Trophoblast cell (in vitro differentiated cells and primary cell): ENCODE measurements around the gene RBP5.
A peak's percentile ranks its signal among the peaks of the same experiment; 100 is the strongest.

Experiments used
- DNase-seq, 2 donors: peaks; one replicate each; pipeline ENCODE4 v3.0.0-alpha.2; 2016
- H2AFZ ChIP-seq: 2 replicates; pipeline ENCODE4 v1.6.1; 2013; ENCODE audit warnings: low read length, moderate library complexity, mild to moderate bottlenecking; ENCODE audit not compliant: insufficient read depth, poor library complexity
- H2AK5ac ChIP-seq: 2 replicates; pipeline ENCODE4 v1.6.1; 2013; ENCODE audit warnings: mild to moderate bottlenecking, low read length
- H2BK120ac ChIP-seq: 2 replicates; pipeline ENCODE4 v1.6.1; 2013; ENCODE audit warnings: low read length, mild to moderate bottlenecking, moderate library complexity; ENCODE audit not compliant: insufficient read depth, poor library complexity
- H2BK12ac ChIP-seq: 2 replicates; pipeline ENCODE4 v1.6.1; 2013; ENCODE audit warnings: mild to moderate bottlenecking, low read length, moderate library complexity
- H2BK5ac ChIP-seq: 2 replicates; pipeline ENCODE4 v1.6.1; 2013; ENCODE audit warnings: low read length, low read depth, moderate library complexity, mild to moderate bottlenecking; ENCODE audit not compliant: poor library complexity
- H3K14ac ChIP-seq: 2 replicates; pipeline ENCODE4 v1.6.1; 2013; ENCODE audit warnings: mild to moderate bottlenecking, low read length
- H3K18ac ChIP-seq: 2 replicates; pipeline ENCODE4 v1.6.1; 2013; ENCODE audit warnings: mild to moderate bottlenecking, low read length
- H3K23ac ChIP-seq: 2 replicates; pipeline ENCODE4 v1.6.1; 2013; ENCODE audit warnings: low read length
- H3K27ac ChIP-seq: 2 replicates; pipeline ENCODE4 v1.5.1; 2013; ENCODE audit warnings: low read depth, mild to moderate bottlenecking, inconsistent platforms, low read length, moderate library complexity
- H3K27me3 ChIP-seq: 2 replicates; pipeline ENCODE4 v1.6.1; 2013; ENCODE audit warnings: inconsistent platforms, mild to moderate bottlenecking, low read length, moderate library complexity; ENCODE audit not compliant: insufficient read depth
- H3K36me3 ChIP-seq, 2 experiments: 1 replicate in 1 of 2; 2 replicates in 1 of 2; pipeline ENCODE4 v1.6.1; 2013; ENCODE audit warnings: low read length in 2 of 2, mild to moderate bottlenecking in 2 of 2, moderate library complexity in 1 of 2; ENCODE audit not compliant: insufficient read depth in 2 of 2, control insufficient read depth in 1 of 2
- H3K4ac ChIP-seq: 2 replicates; pipeline ENCODE4 v1.6.1; 2013; ENCODE audit warnings: low read depth, mild to moderate bottlenecking, low read length, moderate library complexity
- H3K4me1 ChIP-seq, 2 experiments: 1 replicate in 1 of 2; 2 replicates in 1 of 2; pipeline ENCODE4 v1.6.1; 2013; ENCODE audit warnings: low read length in 2 of 2, mild to moderate bottlenecking in 2 of 2, moderate library complexity in 1 of 2; ENCODE audit not compliant: insufficient read depth in 2 of 2, control insufficient read depth in 1 of 2
- H3K4me2 ChIP-seq: 2 replicates; pipeline ENCODE4 v1.6.1; 2013; ENCODE audit warnings: inconsistent platforms, mild to moderate bottlenecking, low read length, moderate library complexity
- H3K4me3 ChIP-seq: 2 replicates; pipeline ENCODE4 v1.5.1; 2013; ENCODE audit warnings: mild to moderate bottlenecking, low read depth, low read length, inconsistent platforms
- H3K79me1 ChIP-seq: one replicate; pipeline ENCODE4 v1.6.1; 2013; ENCODE audit warnings: low read length
- H3K79me2 ChIP-seq: 2 replicates; pipeline ENCODE4 v1.6.1; 2013; ENCODE audit warnings: low read length, mild to moderate bottlenecking; ENCODE audit not compliant: control insufficient read depth, insufficient read depth, poor library complexity
- H3K9ac ChIP-seq: 2 replicates; pipeline ENCODE4 v1.6.1; 2013; ENCODE audit warnings: mild to moderate bottlenecking, low read length
- H3K9me3 ChIP-seq: 2 replicates; pipeline ENCODE4 v1.6.1; 2013; ENCODE audit warnings: low read depth, mild to moderate bottlenecking, control low read depth, inconsistent platforms, low read length; ENCODE audit not compliant: insufficient read depth
- H4K12ac ChIP-seq: 2 replicates; pipeline ENCODE4 v1.6.1; 2013; ENCODE audit warnings: low read depth, mild to moderate bottlenecking, low read length, moderate library complexity
- H4K8ac ChIP-seq: 2 replicates; pipeline ENCODE4 v1.6.1; 2013; ENCODE audit warnings: low read depth, mild to moderate bottlenecking, low read length, moderate library complexity
- H4K91ac ChIP-seq: one replicate; pipeline ENCODE4 v1.6.1; 2013; ENCODE audit warnings: low read depth, mild to moderate bottlenecking, low read length, moderate library complexity
- WGBS: extraction: QIAGEN DNeasy Blood & Tissue Kit; methylation state at CpG from one replicate; pipeline ENCODE4 v1.1.7; 2013; ENCODE audit warnings: missing lambda C conversion rate; ENCODE audit not compliant: insufficient read length, insufficient coverage; ENCODE audit errors: extremely low coverage; 5-methylcytosine and 5-hydroxymethylcytosine counted together

RBP5 gene

DNA sequence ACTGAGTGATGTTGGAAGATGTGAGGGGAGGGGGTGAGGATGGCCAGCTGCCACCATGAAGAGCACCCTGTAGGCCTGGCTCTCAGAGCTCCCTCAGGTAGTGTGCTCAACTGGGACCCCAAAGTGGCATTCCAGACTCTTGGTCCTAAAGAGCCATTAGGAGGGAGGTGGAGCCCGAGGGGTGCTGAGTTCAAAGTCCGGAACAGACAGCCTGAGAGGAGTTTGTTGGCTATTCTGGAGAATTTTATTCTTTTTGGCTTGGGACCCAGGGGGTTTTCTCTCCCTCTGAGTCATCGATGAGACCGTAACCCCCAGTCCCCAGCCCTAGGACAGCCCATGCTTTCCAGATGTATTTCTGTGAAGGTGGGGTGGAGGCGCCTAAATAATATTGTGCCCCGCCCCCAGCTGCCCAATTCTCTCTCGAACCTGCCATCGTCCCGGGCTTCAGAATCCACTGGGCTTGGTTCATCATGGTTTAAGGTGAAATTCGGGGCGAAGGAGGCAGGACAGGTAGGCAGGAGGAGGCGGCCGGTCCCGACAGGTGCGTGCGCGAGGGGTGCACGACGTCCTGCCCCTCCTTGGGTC is 690 bp upstream of the RBP5 start:
- H3K79me2 ChIP-seq = peaks cover 2% of the 10 kb centered on the region
- H3K4ac ChIP-seq = no peak overlapping the region
- H2BK12ac ChIP-seq = no peak overlapping the region
- no peak overlapping the region for H3K9ac ChIP-seq
- H2BK5ac ChIP-seq = no peak overlapping the region
- no peak for DNase-seq
- H3K27me3 ChIP-seq = no peaks in the 10 kb centered on the region
- peak overlapping the region; percentile 74 for H3K4me2 ChIP-seq
- peak overlapping the region; percentile 13 for H3K18ac ChIP-seq
- H3K27ac ChIP-seq = no peak overlapping the region
- H3K79me1 ChIP-seq = no peaks in the 10 kb centered on the region
- H3K4me1 ChIP-seq = peaks cover 14 to 19% of the 10 kb centered on the region in 2 experiments
- WGBS = no CpG with 5 or more reads among the region's 19 CpGs
- peaks cover 3 to 8% of the 10 kb centered on the region in 2 experiments for H3K36me3 ChIP-seq
- H2AFZ ChIP-seq = peak overlapping the region; percentile 89
- H3K9me3 ChIP-seq = no peaks in the 10 kb centered on the region
- H2AK5ac ChIP-seq = no peak overlapping the region
- H3K4me3 ChIP-seq = peak overlapping the region; percentile 69
- H4K91ac ChIP-seq = peak overlapping the region; percentile 1
- no peak overlapping the region for H4K12ac ChIP-seq
- no peak overlapping the region for H3K23ac ChIP-seq
- no peak overlapping the region for H2BK120ac ChIP-seq
- peak overlapping the region; percentile 7 for H4K8ac ChIP-seq
- no peak overlapping the region for H3K14ac ChIP-seq

DNA sequence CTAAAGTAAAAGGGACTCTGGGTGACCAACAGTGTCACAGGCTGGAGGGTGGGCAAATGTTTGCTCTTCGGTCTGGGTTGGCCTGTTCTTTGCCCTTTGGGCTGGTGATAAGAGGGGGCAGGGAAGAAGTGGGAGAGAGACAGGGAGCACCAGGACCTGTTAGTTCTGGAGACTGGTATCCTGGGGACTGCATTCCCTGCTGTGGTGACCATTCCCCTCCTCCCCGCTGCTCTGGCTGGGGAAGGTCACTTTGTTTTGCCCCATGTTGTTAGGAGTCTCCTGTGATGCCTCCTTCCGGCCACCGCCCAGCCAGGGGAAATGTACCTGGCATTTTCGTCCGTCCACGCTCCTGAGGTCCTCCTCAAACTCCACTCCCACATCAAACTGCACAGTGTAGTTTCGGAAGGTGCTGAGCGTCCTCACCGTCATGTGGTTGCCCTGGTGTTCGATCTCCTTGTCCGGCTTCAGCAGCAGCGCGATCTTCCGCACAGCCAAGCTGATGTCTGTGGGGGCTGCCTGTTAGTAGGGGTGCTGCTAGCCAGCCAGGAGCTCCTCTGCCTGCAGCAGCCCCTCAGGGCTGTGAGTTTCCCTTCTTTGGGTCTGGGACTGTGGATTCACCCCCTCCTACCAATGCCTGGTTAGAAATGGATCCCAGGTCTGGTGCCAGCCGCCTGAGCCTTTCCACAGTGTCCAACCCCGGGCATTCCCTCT is 618 bp downstream of the RBP5 start:
- peaks cover 2% of the 10 kb centered on the region for H3K79me2 ChIP-seq
- H2AK5ac ChIP-seq = no peak overlapping the region
- H3K4me1 ChIP-seq = peaks cover 14 to 19% of the 10 kb centered on the region in 2 experiments
- no peak overlapping the region for H4K8ac ChIP-seq
- H3K4me3 ChIP-seq = no peak overlapping the region
- no peak overlapping the region for H4K91ac ChIP-seq
- H2BK120ac ChIP-seq = no peak overlapping the region
- peaks cover 2% of the 10 kb centered on the region for H3K9me3 ChIP-seq
- H3K23ac ChIP-seq = no peak overlapping the region
- H4K12ac ChIP-seq = no peak overlapping the region
- no peak overlapping the region for H3K4ac ChIP-seq
- H3K79me1 ChIP-seq = no peaks in the 10 kb centered on the region
- H3K27me3 ChIP-seq = no peaks in the 10 kb centered on the region
- H2BK5ac ChIP-seq = no peak overlapping the region
- H3K18ac ChIP-seq = no peak overlapping the region
- H3K14ac ChIP-seq = no peak overlapping the region
- H3K36me3 ChIP-seq = no peaks in the 10 kb centered on the region
- H2BK12ac ChIP-seq = no peak overlapping the region
- WGBS = no CpG with 5 or more reads among the region's 17 CpGs
- H3K27ac ChIP-seq = no peak overlapping the region
- H2AFZ ChIP-seq = no peak overlapping the region
- no peak for DNase-seq
- H3K4me2 ChIP-seq = no peak overlapping the region
- no peak overlapping the region for H3K9ac ChIP-seq

DNA sequence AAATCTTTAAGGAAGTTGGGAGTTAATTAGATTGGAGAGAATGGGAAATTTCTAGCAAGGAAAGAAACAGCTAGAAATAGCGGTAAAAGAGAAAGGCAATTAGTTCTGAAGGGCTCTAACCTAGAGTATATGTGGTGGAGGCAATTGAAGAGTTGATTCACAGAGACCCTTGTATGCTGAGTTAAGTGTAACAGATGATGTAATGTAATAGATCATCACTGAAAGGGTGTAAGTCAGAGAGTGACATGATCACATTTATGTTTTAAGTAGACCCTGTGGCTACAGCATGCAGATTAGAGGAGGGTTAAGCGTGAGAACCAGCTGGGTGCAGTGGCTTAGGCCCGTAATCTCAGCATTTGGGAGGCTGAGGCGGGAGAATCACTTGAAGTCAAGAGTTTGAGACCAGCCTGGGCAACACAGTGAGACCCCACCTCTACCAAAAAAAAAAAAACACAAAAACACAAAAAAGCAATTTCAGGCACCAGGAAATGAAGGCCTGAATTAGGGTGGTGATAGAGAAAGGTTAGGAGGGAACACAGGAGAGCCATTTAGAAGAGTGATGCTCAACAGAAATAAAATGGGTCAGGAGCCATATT is 3.0 kb downstream of the RBP5 start:
- Histone ChIP-seq H3K79me1 (no peaks in the 10 kb centered on the region), H3K27ac (no peak overlapping the region), H3K4me2 (no peak overlapping the region), H3K18ac (no peak overlapping the region), H2AFZ (no peak overlapping the region), H2BK5ac (no peak overlapping the region), H3K27me3 (no peaks in the 10 kb centered on the region), H3K36me3 (no peaks in the 10 kb centered on the region), H4K12ac (no peak overlapping the region), H3K9me3 (peaks cover 4% of the 10 kb centered on the region), H4K91ac (no peak overlapping the region), H3K79me2 (peaks cover 2% of the 10 kb centered on the region), H3K14ac (no peak overlapping the region), H3K9ac (no peak overlapping the region), H3K4me1 (peaks cover 9 to 11% of the 10 kb centered on the region in 2 experiments), H4K8ac (no peak overlapping the region), H2BK120ac (no peak overlapping the region), H2AK5ac (no peak overlapping the region), H3K23ac (no peak overlapping the region), H3K4me3 (no peak overlapping the region), H3K4ac (no peak overlapping the region), H2BK12ac (no peak overlapping the region)
- DNase-seq = no peak
- WGBS = 100% methylated on average over 1 of the region's 4 CpGs

DNA sequence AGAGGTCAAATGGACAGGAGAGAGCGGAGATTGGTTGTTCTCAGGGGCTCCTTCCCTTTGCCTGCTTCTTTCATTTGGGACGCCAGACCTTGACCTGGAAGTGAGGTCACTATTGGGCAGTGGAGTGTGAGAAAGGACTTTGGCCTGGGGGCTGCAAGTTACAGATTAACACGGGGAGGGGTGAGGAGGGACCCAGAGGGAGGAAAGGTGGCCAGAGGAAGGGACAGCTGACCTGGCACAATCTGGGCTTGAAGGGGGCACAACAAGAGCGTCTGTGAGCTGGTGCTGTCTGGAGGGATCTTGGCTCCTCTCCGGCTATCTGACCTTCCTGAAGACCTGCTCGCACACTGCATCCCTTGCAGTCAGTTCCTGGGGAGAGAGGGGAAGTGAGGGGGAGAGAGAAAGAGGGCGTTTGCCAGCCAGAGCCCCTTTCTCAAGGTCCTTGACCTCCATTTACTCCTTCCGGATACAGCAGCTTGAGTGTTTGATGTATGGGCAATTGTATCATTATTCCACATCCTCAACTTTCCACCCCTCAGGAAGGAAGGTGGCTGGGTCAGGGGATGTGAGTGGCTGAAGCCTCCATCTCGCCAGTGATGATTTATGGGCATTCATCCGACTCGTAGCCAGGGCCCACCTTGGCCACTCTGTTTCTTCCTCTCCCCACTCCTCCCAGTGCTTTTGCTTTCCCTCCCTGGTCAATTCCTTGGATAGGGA is 4.7 kb downstream of the RBP5 start:
- no peak for DNase-seq
- H4K8ac ChIP-seq = no peak overlapping the region
- no peak overlapping the region for H3K4me2 ChIP-seq
- H3K9ac ChIP-seq = no peak overlapping the region
- no peak overlapping the region for H3K27ac ChIP-seq
- no peak overlapping the region for H2AFZ ChIP-seq
- H3K79me1 ChIP-seq = no peaks in the 10 kb centered on the region
- no peak overlapping the region for H2AK5ac ChIP-seq
- no peak overlapping the region for H4K91ac ChIP-seq
- H3K23ac ChIP-seq = no peak overlapping the region
- H2BK12ac ChIP-seq = no peak overlapping the region
- H3K18ac ChIP-seq = no peak overlapping the region
- no CpG with 5 or more reads among the region's 11 CpGs for WGBS
- no peak overlapping the region for H3K4me3 ChIP-seq
- H4K12ac ChIP-seq = no peak overlapping the region
- H3K9me3 ChIP-seq = peaks cover 6% of the 10 kb centered on the region
- H3K27me3 ChIP-seq = no peaks in the 10 kb centered on the region
- no peak overlapping the region for H3K4ac ChIP-seq
- H3K4me1 ChIP-seq = peaks cover 2% of the 10 kb centered on the region in 2 experiments
- H3K14ac ChIP-seq = no peak overlapping the region
- no peaks in the 10 kb centered on the region for H3K36me3 ChIP-seq
- H3K79me2 ChIP-seq = no peaks in the 10 kb centered on the region
- H2BK120ac ChIP-seq = no peak overlapping the region
- H2BK5ac ChIP-seq = no peak overlapping the region
